H1 (cell line): Measurements from ENCODE around the gene CDYL2. TPM values are rescaled to one million over a fixed set of nuclear protein-coding genes. Genes with fewer than 3 reads are reported as not detected.

Experiments
- CTCF ChIA-PET: fragments of 300-600 bp; sonication (Branson Sonifier 250); formaldehyde crosslinking; loops from one replicate; lab custom pipeline; 2021; ENCODE audit not compliant: partially characterized antibody; lab: Charles Lee
- POLR2A ChIA-PET: fragments of 300-600 bp; sonication (Branson Sonifier 250); formaldehyde crosslinking; loops from one replicate; lab custom pipeline; 2021; ENCODE audit warnings: inconsistent platforms; ENCODE audit not compliant: partially characterized antibody; lab: Charles Lee
- DNase-seq, 2 experiments: peaks; one replicate each; pipeline versions ENCODE4 v3.0.0 to v3.0.0-alpha.2; 2010 to 2022; ENCODE audit warnings: low spot score in 2 of 2, low read depth in 1 of 2, mixed read lengths in 1 of 2
- FAIRE-seq: peaks from 2 replicates; lab custom pipeline; 2011; peaks lifted over from hg19 to GRCh38; lab: Jason Lieb, UNC
- H2AFZ ChIP-seq: 2 replicates; pipeline ENCODE4 v1.8.1; 2012; ENCODE audit warnings: low read length, inconsistent platforms
- H2AK5ac ChIP-seq: 2 replicates; pipeline ENCODE4 v1.6.1; 2013; ENCODE audit warnings: low read depth, low read length
- H2BK120ac ChIP-seq: replicated peaks from 2 replicates; pipeline ENCODE3; 2013; ENCODE audit warnings: low read depth, low read length, inconsistent platforms
- H2BK12ac ChIP-seq: 2 replicates; pipeline ENCODE4 v1.6.1; 2013; ENCODE audit warnings: low read depth, low read length
- H2BK15ac ChIP-seq: 2 replicates; pipeline ENCODE4 v1.6.1; 2013; ENCODE audit warnings: low read length
- H2BK20ac ChIP-seq: 2 replicates; pipeline ENCODE4 v1.6.1; 2013; ENCODE audit warnings: low read length
- H2BK5ac ChIP-seq: 2 replicates; pipeline ENCODE4 v1.6.1; 2013; ENCODE audit warnings: low read depth, low read length
- H3K14ac ChIP-seq: 2 replicates; pipeline ENCODE4 v1.6.1; 2013; ENCODE audit warnings: inconsistent platforms; ENCODE audit not compliant: insufficient read length
- H3K18ac ChIP-seq: 2 replicates; pipeline ENCODE4 v1.6.1; 2013; ENCODE audit warnings: low read length; ENCODE audit errors: extremely low read depth
- H3K23ac ChIP-seq: 2 replicates; pipeline ENCODE4 v1.6.1; 2013; ENCODE audit warnings: inconsistent platforms; ENCODE audit not compliant: insufficient read length
- H3K23me2 ChIP-seq: 2 replicates; pipeline ENCODE4 v1.6.1; 2013; ENCODE audit warnings: low read depth, low read length
- H3K27ac ChIP-seq: 2 replicates; pipeline ENCODE4 v1.6.1; 2011; ENCODE audit warnings: low read depth, low read length, inconsistent platforms
- H3K27me3 ChIP-seq, 4 experiments: replicated peaks in 1 of 4; 1 replicate in 1 of 4; 2 replicates in 3 of 4; pipeline versions ENCODE4 v1.6.1 to v1.8.1; 2011 to 2013; ENCODE audit warnings: low read length in 3 of 4, mild to moderate bottlenecking in 3 of 4, inconsistent platforms in 2 of 4, mixed read lengths in 2 of 4, moderate library complexity in 1 of 4; ENCODE audit not compliant: control insufficient read depth in 3 of 4, insufficient read depth in 3 of 4; ENCODE audit errors: extremely low read depth in 1 of 4
- H3K36me3 ChIP-seq, 4 experiments: 2 replicates each; pipeline versions ENCODE4 v1.6.1 to v1.8.1; 2011 to 2013; ENCODE audit warnings: mild to moderate bottlenecking in 4 of 4, low read length in 3 of 4, moderate library complexity in 2 of 4, control low read depth in 1 of 4, inconsistent platforms in 1 of 4; ENCODE audit not compliant: insufficient read depth in 4 of 4, control insufficient read depth in 2 of 4
- H3K4ac ChIP-seq: replicated peaks from 2 replicates; pipeline ENCODE3; 2013; ENCODE audit warnings: low read length, low read depth, mixed read lengths, inconsistent platforms; ENCODE audit not compliant: insufficient read length
- H3K4me1 ChIP-seq, 4 experiments: replicated peaks in 1 of 4; 1 replicate in 1 of 4; 2 replicates in 3 of 4; pipeline versions ENCODE4 v1.6.1 to v1.8.1; 2011 to 2013; ENCODE audit warnings: low read length in 3 of 4, inconsistent platforms in 2 of 4, mixed read lengths in 1 of 4; ENCODE audit not compliant: insufficient read depth in 4 of 4, control insufficient read depth in 3 of 4
- H3K4me2 ChIP-seq, 2 experiments: 2 replicates each; pipeline versions ENCODE4 v1.6.1 to v1.8.1; 2011 to 2013; ENCODE audit warnings: low read depth in 2 of 2, low read length in 2 of 2, control low read depth in 1 of 2, inconsistent platforms in 1 of 2, mild to moderate bottlenecking in 1 of 2; ENCODE audit not compliant: insufficient read depth in 1 of 2
- H3K4me3 ChIP-seq, 4 experiments: fragments of 200-600, 300-600 bp in 1 of 4; sonication (generic), shearing (Covaris generic), sonication (Bioruptor Twin) in 1 of 4; 2 replicates each; pipeline versions ENCODE4 v1.5.1 to v1.8.1; 2011 to 2016; ENCODE audit warnings: low read length in 4 of 4, low read depth in 3 of 4, control low read depth in 2 of 4, inconsistent platforms in 2 of 4, mild to moderate bottlenecking in 2 of 4, mixed read lengths in 1 of 4, moderate library complexity in 1 of 4; ENCODE audit not compliant: insufficient read depth in 2 of 4; ENCODE audit errors: extremely low read depth in 1 of 4
- H3K56ac ChIP-seq: replicated peaks from 2 replicates; pipeline ENCODE3; 2013; ENCODE audit warnings: low read depth, mild to moderate bottlenecking, mixed read lengths, low read length, inconsistent platforms; ENCODE audit not compliant: insufficient read length
- H3K79me1 ChIP-seq: 2 replicates; pipeline ENCODE4 v1.6.1; 2013; ENCODE audit warnings: low read depth, low read length, control low read depth
- H3K79me2 ChIP-seq, 2 experiments: 2 replicates each; pipeline versions ENCODE4 v1.6.1 to v1.8.1; 2012 to 2013; ENCODE audit warnings: low read length in 2 of 2, mild to moderate bottlenecking in 2 of 2, inconsistent platforms in 1 of 2; ENCODE audit not compliant: insufficient read depth in 2 of 2, control insufficient read depth in 1 of 2
- H3K9ac ChIP-seq, 4 experiments: replicated peaks in 1 of 4; 1 replicate in 1 of 4; 2 replicates in 3 of 4; pipeline versions ENCODE4 v1.6.1 to v1.8.1; 2011 to 2013; ENCODE audit warnings: low read depth in 3 of 4, low read length in 3 of 4, control low read depth in 2 of 4, mild to moderate bottlenecking in 2 of 4, moderate library complexity in 2 of 4, inconsistent platforms in 1 of 4; ENCODE audit errors: extremely low read depth in 1 of 4
- H3K9me3 ChIP-seq, 2 experiments: 2 replicates each; pipeline versions ENCODE4 v1.6.1 to v1.8.1; 2012 to 2013; ENCODE audit warnings: mild to moderate bottlenecking in 2 of 2, moderate library complexity in 2 of 2, control low read depth in 1 of 2, inconsistent platforms in 1 of 2, low read depth in 1 of 2, low read length in 1 of 2, mixed read lengths in 1 of 2; ENCODE audit not compliant: insufficient read depth in 2 of 2
- H4K20me1 ChIP-seq, 2 experiments: replicated peaks in 1 of 2; 2 replicates each; pipeline versions ENCODE3 to v1.8.1; 2011 to 2013; ENCODE audit warnings: inconsistent platforms in 2 of 2, low read length in 2 of 2, mild to moderate bottlenecking in 1 of 2; ENCODE audit not compliant: insufficient read depth in 2 of 2, control insufficient read depth in 1 of 2
- H4K5ac ChIP-seq: 2 replicates; pipeline ENCODE4 v1.6.1; 2013; ENCODE audit warnings: low read length, low read depth, mixed read lengths, inconsistent platforms; ENCODE audit not compliant: insufficient read length
- H4K8ac ChIP-seq: 2 replicates; pipeline ENCODE4 v1.8.0; 2013; ENCODE audit warnings: mild to moderate bottlenecking, moderate library complexity, low read length, inconsistent platforms; ENCODE audit not compliant: insufficient read depth; ENCODE audit errors: extremely low read depth
- H4K91ac ChIP-seq: replicated peaks from 2 replicates; pipeline ENCODE3; 2013; ENCODE audit warnings: low read length, mixed read lengths, inconsistent platforms; ENCODE audit not compliant: insufficient read length
- CREB1 ChIP-seq: IDR thresholded peaks from 2 replicates; pipeline ENCODE4 v1.6.1; 2012; ENCODE audit warnings: inconsistent platforms
- CTBP2 ChIP-seq: IDR thresholded peaks from 2 replicates; pipeline ENCODE4 v1.7.0; 2011; ENCODE audit warnings: borderline replicate concordance, mild to moderate bottlenecking, moderate library complexity, mixed read lengths, low read length; ENCODE audit not compliant: insufficient read depth, insufficient read length
- GABPA ChIP-seq: IDR thresholded peaks from 2 replicates; pipeline ENCODE4 v1.6.1; 2011; ENCODE audit warnings: mild to moderate bottlenecking, low read length, moderate library complexity, borderline replicate concordance; ENCODE audit not compliant: insufficient read depth
- GTF2F1 ChIP-seq: IDR thresholded peaks from 2 replicates; pipeline ENCODE4 v1.6.1; 2012; ENCODE audit warnings: low read depth, low read length, improper control_type of control experiment, borderline replicate concordance
- JUND ChIP-seq: IDR thresholded peaks from 2 replicates; pipeline ENCODE4 v1.6.1; 2011; ENCODE audit warnings: mild to moderate bottlenecking, improper control_type of control experiment, low read length
- POLR2A ChIP-seq, 2 experiments: IDR thresholded peaks; 1 replicate in 1 of 2; 2 replicates in 1 of 2; pipeline ENCODE4 v1.6.1; 2011; ENCODE audit warnings: low read depth in 2 of 2, low read length in 2 of 2, mild to moderate bottlenecking in 2 of 2; ENCODE audit errors: control extremely low read depth in 1 of 2
- POLR2AphosphoS5 ChIP-seq: IDR thresholded peaks from 2 replicates; pipeline ENCODE4 v1.6.1; 2011; ENCODE audit warnings: low read depth, low read length
- RNF2 ChIP-seq: fragments of 200-900, 300-1000 bp; sonication (generic); IDR thresholded peaks from 2 replicates; pipeline ENCODE4 v1.7.1; 2016; ENCODE audit warnings: borderline replicate concordance, low read depth, mild to moderate bottlenecking, antibody characterized with exemption, low read length; ENCODE audit not compliant: poor library complexity, severe bottlenecking; ENCODE audit errors: missing control alignments
- SRF ChIP-seq: IDR thresholded peaks from 2 replicates; pipeline ENCODE4 v1.6.1; 2011; ENCODE audit warnings: mild to moderate bottlenecking, low read depth, low read length, moderate library complexity
- TCF12 ChIP-seq: IDR thresholded peaks from 2 replicates; pipeline ENCODE4 v1.6.1; 2011; ENCODE audit warnings: low read depth, mild to moderate bottlenecking, low read length
- ZNF274 ChIP-seq: IDR thresholded peaks from 2 replicates; pipeline ENCODE4 v1.7.0; 2012; ENCODE audit warnings: low read length, borderline replicate concordance; ENCODE audit errors: extremely low read depth
- WGBS, 2 experiments: shearing (Covaris generic) in 1 of 2; methylation state at CpG; one replicate each; pipeline versions ENCODE4 v1.1.6 to v1.1.7; 2013 to 2015; ENCODE audit warnings: low lambda C conversion rate in 2 of 2, mixed read lengths in 2 of 2, inconsistent platforms in 1 of 2, low coverage in 1 of 2, missing lambda C conversion rate in 1 of 2; ENCODE audit not compliant: insufficient replicate concordance in 2 of 2, insufficient coverage in 1 of 2, insufficient read length in 1 of 2; ENCODE audit errors: extremely low coverage in 1 of 2, missing lambda C conversion rate in 1 of 2; 5-methylcytosine and 5-hydroxymethylcytosine counted together
- polyA plus RNA-seq, 7 experiments: library from polyadenylated mRNA; depleted of rRNA in 3 of 7; stranded (reverse) in 5 of 7; unstranded in 2 of 7; fragments of >200 nt in 5 of 7; fragments of 200-250 nt in 2 of 7; gene quantifications; 1 replicate in 5 of 7; 2 replicates in 1 of 7; 4 replicates in 1 of 7; pipeline versions ENCODE4 v1.2.1 to v1.2.3, GENCODE V29; 2011 to 2013; ENCODE audit warnings: missing spikeins in 2 of 7, mixed read lengths in 2 of 7
- total RNA-seq: library from RNA; stranded (reverse); fragmentation: NEBNext Ultra II Directional; extraction: Animal tissue kit (Norgen Biotek cat#: 25700); gene quantifications from 2 replicates; pipeline ENCODE4 v1.2.1, GENCODE V29; 2021
- TF ChIP-seq, protein P1 (sequence below): IDR thresholded peaks from 2 replicates; pipeline ENCODE4 v1.6.1; 2011; ENCODE audit warnings: low read depth, mild to moderate bottlenecking, low read length; ENCODE audit not compliant: insufficient read depth

CDYL2 gene
- total and polyA plus RNA-seq, 2 of the 8 experiments (the other 6 are each of a cell fraction or from before 2014, with no cell fraction given): 0.33 to 5.3 TPM

DNA sequence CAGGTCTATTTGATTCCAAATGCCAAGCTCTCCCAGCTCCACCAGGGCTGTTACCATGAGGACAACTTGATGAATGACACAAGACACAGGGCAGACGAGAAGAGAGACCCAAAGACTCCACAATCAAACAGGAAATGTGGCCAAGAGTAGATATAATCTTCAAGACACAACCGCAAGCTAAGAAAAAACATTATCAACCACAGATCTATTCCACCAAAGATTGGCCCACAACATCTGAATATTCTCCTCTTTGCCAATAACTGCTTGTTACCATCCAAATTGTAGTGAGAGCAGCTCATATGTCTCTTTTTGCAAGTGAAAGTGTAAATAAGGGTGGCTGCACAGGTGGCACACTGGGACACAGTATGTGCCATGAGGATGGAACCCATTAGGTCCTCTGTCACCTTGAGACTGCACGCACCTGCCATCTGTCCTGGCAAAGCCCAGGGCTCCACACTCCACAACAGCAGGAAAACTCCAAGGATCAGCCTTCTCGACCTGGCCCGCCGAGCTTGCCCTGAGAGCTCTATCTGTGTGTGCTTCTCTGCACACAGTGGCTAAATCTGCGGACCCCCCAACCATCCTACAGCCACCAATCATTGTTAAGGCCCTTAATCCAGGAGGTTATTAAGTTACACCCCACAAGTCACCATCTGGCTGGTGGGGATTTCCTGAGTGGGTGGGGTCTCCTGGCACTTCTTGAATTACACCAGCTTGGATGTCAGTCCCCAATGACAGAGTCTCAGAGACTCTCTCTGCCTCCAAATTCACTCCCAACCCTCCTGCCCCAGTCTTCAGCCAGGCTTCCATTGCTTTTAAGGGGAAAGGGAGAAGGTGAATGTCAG, 213.1 kb downstream of the CDYL2 start:
- CTCF ChIA-PET: no interaction called here
- Histone ChIP-seq H3K27me3 (no peaks in the 10 kb centered on the region), H3K9me3 (peaks cover 40 to 58% of the 10 kb centered on the region in 2 experiments; a peak in 3 of 4 replicates), H3K4me2 (no peak overlapping the region), H3K56ac (no peak overlapping the region), H3K79me1 (no peaks in the 10 kb centered on the region), H4K20me1 (no peaks in the 10 kb centered on the region), H2BK12ac (no peak overlapping the region), H3K79me2 (no peaks in the 10 kb centered on the region), H3K14ac (no peak overlapping the region), H4K91ac (no peak overlapping the region), H2BK5ac (no peak overlapping the region), H2BK20ac (no peak overlapping the region), H2BK15ac (no peak overlapping the region), H3K4ac (no peak overlapping the region), H4K8ac (no peak overlapping the region; the same call in 1 of the 2 replicates), H3K18ac (no peak overlapping the region), H2AK5ac (no peak overlapping the region), H2BK120ac (no peak overlapping the region), H4K5ac (no peak overlapping the region), H3K9ac (no peak overlapping the region), H3K23ac (no peak overlapping the region), H3K36me3 (no peaks in the 10 kb centered on the region), H3K4me1 (no peaks in the 10 kb centered on the region), H3K4me3 (no peak overlapping the region), H3K27ac (no peak overlapping the region), H3K23me2 (peaks cover 2% of the 10 kb centered on the region; the same call in 1 of the 2 replicates), H2AFZ (no peak overlapping the region)
- FAIRE-seq: no peak
- TF ChIP-seq GTF2F1: no peak
- TF ChIP-seq POLR2AphosphoS5: no peak
- TF ChIP-seq, protein P1, sequence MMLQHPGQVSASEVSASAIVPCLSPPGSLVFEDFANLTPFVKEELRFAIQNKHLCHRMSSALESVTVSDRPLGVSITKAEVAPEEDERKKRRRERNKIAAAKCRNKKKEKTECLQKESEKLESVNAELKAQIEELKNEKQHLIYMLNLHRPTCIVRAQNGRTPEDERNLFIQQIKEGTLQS: no peak
- TF ChIP-seq RNF2: no peak
- no peak for TF ChIP-seq CREB1
- TF ChIP-seq ZNF274: no peak
- no peak for TF ChIP-seq CTBP2
- TF ChIP-seq TCF12: no peak
- TF ChIP-seq SRF: no peak
- TF ChIP-seq POLR2A (IDR thresholded peaks at IDR 0.05; ENCODE audit: control extremely low read depth in 1 of 2, low read depth in 2 of 2, low read length in 2 of 2): no peak
- TF ChIP-seq JUND: no peak
- TF ChIP-seq GABPA: no peak
- no peak for DNase-seq
- WGBS, 2 experiments: 80% methylated on average over 7 of the region's 7 CpGs; no CpG with 5 or more reads in 1 of the 2 experiments
- POLR2A ChIA-PET: no interaction called here
